Anterior cingulate cortex (tissue), 58 donors: ENCODE results near the gene CFDP1.
A peak's percentile ranks its signal among the peaks of the same experiment; 100 is the strongest.
"Not testable (repeated sequence)": the region's sequence is repeated elsewhere in the genome, so short reads cannot be mapped to it uniquely, and the experiment has no call there.

Source experiments
- DNase-seq, 58 donors: peaks; one replicate each; lab custom pipeline; 2025; lab: John Stamatoyannopoulos, UW

The CFDP1 gene

DNA sequence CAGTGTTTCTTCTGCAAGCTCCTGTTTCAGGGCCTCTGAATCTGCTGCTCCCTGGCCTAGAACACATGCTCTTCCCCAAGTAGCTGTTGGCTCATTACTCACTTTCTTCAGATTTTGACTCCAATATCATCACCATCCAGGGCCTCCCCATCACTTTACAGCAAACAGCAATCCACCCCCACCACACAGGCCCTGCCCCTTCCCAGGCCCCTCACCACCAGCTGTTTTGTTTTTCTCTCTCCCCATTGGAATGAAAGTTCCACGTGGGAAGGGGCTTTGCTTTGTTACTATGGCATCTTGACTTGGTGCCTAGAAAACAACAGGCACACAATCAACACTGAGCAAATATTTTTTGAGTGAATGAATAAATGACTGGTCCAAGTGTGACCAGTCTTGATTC is 27.1 kb upstream of the CFDP1 start:
- DNase-seq = peak in 2 of 58 donors; percentile 28 to 41

DNA sequence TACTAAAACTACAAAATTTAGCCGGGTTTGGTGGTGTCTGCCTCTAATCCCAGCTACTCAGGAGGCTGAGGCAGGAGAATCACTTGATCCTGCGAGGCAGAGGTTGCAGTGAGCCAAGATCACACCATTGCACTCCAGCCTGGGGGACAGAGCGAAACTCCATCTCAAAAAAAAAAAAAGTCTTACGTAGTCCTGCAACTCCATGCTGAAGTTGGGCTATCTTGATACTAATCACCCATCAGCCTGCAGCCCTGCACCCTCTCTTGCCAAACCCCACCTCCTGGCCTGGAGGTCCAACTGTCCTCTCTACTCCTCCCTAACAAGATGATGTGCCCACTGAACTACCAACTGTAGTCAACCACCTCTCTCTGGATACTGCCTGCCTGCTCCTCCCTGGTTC is 26.4 kb upstream of the CFDP1 start:
- DNase-seq = no peak

DNA sequence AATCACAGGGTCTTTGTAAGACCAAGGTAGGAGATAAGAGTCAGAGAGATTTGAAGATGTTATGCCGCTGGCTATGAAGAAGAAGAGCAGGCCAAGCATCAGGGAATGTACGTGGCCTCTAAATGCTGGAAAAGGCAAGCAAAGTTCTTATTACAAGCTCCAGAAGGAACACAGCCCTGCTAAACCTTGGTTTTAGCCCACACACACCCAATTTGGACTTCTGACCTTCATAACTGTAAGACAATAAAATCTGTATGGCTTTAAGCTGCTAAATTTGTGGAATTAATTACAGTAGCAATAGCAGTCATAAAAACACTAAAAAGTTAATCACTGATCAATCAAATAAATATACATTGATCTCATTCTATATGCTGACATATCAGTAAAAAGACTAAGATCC is 25.1 kb upstream of the CFDP1 start:
- no peak for DNase-seq

DNA sequence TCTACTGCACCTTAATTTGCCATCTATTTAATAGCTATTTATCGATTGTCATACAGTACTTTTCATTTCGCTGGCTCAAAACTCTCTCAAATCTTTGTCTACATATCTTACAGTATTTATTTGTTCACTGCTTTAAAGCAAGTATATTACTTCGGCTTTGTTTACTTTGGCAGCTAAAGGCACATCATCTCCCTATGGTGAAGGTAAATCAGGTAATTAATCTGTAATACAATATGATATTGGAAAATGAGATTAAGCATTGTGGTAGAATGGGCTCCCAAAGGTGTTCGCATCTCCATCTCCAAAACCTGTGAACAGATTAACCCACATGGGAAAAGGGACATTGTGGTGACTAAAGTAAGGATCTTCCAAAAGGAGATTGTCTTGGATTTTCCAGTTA is 24.7 kb upstream of the CFDP1 start:
- no peak for DNase-seq

DNA sequence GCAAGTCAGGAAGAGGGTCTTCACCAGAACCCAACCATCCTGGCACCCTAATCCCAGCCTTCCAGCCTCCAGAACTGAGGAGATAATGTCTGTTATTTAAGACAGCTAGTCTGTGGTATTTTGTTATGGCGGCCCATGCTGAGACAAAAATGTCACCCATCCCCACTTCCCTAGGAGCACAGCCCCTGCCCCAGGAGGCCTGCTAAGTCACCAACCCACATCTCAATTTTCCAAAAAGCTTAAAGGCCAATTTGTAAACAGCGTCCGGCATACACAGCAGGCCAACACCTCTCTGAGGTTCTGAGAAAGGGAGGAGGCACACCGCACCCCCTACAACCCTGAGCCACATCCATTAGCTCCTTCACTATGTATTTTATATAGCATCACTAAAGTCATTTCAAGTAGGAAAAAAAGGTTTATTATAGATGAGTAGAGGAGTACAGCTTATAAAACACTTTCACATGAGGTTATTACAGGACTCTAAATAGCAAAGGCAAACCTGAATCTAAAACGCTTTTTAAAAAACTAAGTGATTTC is 24.2 kb upstream of the CFDP1 start:
- DNase-seq = no peak

DNA sequence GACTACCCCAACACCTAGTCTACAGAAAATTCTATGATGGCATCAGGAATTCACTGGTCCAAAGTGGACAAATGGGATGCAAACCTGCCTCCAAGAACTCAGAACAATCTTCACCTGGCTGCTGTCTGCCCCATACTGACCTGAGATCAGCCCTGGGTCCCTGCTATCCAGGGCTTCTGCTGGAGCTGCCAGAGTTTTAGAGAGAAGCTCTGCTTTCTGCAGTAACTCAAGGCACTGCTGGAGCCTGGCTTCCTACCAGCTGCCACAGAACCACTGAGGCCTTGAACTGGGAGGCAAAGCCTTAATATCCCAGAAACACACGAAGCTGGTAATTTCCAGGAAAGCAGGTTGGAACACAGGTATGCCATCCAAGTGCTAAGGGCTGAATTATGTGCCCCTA is 23.7 kb upstream of the CFDP1 start:
- DNase-seq = no peak

DNA sequence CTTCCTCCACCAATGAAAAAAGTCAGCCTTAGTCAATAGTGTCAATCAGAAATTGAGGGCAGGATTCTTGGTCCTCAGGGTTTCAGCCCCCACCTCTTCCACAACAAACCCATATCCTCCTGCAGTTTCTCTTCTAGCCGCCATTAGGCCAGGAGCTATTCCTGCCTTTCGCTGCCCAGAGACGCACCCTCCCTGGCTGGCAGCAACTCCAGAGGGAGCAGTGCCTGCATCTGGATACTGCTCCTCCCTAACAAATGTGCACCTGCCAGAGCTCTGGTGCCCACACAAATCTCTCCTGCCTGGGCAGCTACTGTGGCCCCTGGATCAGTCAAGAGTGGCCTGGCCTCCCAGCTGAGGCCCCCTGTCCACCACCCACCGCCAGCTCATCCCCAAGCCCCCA is 23.2 kb upstream of the CFDP1 start:
- not testable (repeated sequence) for DNase-seq

DNA sequence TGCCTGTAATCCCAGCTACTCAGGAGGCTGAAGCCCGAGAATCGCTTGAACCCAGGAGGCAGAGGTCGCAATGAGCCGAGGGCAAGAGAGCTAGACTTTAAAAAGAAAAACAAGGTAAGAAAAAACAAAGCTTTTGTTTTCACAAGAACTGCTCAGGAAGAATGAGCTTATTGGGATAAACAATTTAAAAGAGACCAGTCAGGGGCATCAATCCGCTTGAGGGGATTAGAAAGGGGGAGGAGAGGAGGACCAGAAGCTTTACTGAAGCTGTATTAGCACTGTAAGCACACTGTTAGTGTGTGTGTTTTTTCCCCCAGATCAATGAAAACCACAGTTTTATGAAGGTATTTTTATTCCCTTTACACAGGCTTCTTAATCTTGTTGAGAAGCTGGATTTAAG is 22.4 kb upstream of the CFDP1 start:
- DNase-seq = no peak

DNA sequence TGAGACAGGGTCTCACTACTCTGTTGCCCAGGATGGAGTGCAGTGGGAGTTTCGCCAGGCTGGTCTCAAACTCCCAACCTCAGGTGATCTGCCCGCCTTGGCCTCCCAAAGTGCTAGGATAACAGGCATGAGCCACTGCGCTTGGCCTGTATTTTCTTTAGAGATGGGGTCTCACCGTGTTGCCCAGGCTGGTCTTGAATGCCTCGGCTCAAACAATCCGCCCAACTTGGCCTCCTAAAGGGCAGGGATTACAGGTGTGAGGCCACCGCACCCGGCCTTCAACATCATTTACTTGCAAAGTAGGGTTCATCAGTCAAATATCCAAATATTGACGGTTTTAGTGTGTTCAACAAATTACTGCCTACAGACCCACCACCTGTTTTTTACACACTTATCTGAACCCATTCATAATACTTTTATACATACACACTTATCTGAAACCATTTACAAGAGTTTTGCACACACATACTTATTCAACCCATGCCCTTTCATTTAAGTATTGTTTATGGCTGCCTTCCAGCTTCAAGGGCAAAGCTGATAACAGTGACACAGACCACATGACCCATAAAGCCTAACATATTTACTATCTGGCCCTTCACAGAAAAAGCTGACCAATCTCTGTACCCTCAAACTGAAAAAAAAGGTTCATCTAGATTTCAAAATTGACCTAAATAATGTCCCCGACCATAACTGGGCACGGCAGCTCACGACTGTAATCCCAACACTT is 19.3 kb upstream of the CFDP1 start:
- no peak for DNase-seq

DNA sequence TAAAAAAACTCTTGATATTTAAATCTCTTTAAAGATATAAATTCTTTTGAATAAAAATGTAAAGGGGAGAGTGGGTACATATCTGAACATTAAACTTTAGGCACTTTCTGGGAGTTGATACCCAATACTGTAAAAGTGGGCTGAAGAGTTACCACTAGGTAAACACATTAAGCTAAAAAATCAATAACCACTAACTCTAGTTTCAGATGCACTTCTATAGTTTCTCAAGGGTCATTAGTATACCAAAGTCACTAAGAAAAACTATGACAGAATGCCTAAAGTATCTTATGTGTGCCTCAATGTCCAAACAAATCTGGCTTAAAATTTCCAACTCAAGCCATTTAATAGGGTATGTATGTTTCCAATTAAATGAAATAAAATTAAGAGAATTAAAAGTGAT is 13.1 kb upstream of the CFDP1 start:
- DNase-seq = no peak

DNA sequence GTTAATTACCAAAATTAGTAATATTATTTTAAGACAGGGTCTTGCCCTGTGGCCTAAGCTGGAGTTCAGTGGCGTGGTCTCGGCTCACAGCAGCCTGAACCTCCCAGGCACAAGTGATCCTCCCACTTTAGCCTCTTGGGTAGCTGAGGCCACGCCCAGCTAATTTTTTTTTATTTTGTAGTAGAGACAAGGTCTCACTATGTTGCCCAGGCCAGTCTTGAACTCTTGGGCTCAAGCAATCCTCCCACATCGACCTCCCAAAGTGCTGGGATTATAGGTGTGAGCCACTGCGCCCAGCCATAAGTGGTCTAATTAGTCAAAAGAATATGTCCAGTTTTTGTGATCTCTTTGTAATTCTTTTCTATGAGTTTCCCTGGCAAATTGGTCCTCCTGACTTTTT is 12.0 kb upstream of the CFDP1 start:
- no peak for DNase-seq

DNA sequence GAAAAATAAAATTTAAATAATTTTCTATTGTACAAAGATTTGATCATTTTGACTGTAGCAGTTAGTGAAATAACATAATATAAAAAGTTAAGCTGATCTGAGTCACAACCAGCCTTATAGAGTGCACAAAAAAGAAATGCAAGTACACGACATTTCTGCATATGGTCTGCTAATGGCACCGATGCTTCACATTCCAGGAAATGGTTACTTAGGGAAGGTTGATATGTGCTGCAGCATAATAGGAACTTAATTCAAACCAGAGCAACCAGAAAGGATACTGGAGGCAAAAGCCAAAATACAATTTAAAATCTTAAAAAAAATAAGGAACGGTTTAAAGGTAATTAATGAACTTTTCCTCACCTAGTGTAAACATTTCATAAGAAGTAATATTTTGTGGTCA is 10.0 kb upstream of the CFDP1 start:
- DNase-seq = no peak

DNA sequence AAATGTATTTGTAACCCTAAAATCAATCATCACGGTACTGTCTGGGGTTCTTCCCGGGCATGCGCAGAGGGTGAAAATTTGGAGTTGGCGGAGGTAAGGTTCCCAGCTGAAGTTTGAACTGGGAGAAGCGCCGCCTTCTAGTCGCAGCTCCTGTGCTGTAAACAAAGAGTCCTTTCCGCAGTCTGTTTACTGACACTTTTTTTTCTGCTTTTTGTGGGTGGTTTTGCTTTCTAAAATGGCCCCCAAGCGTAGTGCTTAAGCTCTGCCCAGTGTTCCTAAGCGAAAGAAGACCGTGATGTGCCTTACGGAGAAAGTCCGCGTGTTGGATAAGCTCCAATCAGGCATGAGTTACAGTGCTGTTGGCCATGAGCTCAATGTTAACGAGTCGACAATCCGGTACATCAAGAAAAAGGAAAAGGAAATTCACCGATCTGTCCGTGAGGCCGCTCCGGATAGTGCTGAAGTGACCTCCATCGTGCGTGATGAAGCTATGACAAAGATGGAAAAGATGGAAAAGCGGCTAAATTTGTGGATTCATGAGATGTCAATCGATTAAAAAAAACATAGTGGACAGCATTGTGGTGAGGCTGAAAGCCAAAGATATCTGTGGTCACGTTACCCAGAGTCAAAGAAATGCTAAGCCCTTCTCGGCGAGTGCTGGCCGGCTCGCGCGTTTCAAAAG is 570 bp upstream of the CFDP1 start:
- DNase-seq = peak in 54 of 58 donors; percentile 15 to 93 (median 84)

DNA sequence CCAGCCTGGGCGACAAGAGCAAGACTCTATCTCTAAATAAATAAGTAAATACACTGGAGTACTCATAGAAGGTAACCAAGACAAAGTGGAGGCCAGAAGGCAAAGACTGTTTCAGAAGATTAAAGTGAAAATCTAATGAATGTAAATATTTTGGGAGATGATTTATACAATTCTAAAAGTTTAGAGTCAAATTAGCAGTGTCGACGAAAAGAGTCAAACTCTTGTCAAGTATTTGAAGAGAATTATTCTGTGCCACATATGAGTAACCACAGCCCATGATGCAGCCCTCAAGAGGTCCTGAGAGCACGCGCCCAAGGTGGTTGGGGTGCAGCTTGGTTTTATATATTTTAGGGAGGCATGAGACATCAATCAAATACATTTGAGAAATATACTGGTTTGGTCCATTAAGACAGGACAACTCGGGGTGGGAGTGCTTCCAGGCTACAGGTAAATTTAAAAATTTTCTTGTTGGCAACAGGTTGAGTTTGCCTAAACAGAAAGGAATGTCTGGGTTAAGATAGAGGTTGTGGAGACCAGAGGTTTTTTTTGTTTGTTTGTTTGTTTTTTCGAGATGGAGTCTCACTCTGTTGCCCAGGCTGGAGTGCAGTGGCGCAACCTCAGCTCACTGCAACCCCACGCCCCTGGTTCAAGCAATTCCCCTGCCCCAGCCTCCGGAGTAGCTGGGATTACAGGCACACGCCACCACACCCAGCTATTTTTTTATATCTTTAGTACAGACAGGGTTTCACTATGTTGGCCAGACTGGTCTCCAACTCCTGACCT is 3.5 kb downstream of the CFDP1 start:
- DNase-seq = no peak

DNA sequence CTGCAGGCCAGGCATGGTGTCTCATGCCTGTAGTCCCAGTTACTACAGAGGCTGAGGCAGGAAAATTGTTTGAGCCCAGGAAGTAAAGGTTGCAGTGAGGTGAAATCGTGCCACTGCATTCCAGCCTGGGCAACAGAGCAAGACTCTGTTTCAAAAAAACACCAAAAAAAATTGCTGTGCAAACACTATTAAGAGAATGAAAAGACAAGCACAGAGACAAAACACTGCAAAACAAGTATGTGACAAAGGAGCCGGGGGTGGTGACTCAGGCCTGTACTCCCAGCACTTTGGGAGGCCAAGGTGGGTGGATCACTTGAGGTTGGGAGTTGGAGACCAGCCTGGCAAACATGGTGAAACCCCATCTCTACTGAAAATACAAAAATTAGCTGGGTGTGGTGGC is 6.8 kb downstream of the CFDP1 start:
- not testable (repeated sequence) for DNase-seq

DNA sequence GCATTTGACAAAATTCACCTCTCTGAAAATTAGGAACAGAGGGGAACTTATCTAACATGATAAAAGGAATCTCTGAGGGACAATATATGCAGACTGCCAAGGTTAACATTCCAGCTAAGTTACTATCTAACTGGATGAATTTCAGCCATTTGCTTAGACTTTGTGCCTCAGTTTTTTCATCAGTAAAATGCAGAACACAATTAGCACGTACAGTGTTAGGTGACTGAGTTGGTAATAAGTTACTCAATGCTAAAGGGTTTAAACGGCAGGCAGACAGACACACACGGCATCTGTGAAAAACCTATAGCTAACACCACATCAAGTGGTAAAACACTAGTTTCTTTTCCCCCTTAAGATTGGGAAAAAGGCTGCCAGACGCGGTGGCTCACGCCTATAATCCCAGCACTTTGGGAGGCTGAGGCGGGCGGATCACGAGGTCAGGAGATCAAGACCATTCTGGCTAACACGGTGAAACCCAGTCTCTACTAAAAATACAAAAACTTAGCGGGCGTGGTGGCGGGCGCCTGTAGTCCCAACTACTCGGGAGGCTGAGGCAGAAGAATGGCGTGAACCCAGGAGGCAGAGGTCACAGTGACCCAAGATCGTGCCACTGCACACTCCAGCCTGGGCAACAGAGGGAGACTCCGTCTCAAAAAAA is 9.1 kb downstream of the CFDP1 start:
- not testable (repeated sequence) for DNase-seq

DNA sequence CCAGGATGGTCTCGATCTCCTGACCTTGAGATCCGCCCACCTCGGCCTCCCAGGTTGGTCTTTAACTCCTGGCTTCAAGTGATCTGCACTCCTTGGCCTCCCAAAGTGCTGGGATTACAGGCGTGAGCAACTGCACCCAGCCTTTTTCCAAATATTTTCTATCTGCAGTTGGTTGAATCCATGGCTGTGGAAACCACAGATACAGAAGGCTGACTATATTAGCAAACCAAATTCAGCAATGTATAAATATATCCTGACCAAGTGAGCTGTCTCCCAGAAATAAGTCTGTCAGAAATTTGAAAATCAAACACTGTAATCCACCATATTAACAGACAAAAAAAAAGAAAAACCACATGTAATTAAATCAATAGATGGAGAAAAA is 9.6 kb downstream of the CFDP1 start:
- no peak for DNase-seq

DNA sequence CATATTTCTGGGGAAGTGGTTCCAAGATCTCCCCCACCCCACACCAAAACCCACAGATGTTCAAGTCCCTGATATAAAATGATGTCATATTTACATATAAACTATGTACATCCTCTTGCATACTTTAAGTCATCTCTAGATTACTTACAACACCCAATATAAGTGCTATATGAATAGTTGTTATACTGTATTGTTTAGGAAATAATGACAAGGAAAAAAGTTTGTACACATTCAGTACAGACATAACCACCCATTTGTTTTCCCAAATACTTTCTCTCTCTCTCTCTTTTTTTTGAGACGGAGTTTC is 11.5 kb downstream of the CFDP1 start:
- no peak for DNase-seq

DNA sequence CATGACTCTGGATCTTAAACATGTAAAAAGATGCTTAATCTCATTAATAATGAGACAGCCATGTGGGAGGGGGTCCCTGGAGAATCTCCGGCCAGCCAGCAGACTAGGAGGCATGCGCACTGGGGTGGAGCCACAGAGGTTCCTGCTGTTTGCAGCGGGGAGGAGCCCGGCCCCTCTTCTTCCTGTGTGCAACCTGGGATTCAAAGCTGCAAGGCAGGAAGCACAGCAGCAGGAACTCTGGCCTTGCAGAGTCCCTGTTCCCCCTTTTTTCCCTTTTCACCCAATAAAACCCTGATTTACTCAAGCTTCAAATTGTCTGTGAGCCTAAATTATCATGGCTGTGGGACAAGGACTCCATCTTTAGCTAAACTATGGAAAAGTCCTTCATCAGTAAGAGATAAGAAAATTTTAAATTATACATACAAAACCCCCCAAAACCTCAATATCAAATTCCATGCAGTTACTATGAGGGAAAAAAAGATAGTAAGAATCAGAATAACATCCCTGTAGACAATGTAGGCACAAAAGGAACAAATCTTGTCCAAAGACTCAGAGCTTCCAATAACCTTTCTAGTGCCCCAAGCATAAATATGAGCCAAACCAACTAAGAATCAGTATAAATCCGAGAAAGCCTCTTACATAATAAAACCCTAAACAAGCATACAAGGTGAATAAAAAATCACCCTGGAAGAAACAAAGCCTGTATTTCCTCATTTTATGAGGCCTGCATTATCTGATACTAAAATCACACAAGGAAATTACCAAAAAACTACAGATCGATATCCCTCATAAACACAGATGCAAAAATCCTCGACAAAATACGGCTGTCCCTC is 12.1 kb downstream of the CFDP1 start:
- peak in 7 of 58 donors; percentile 4 to 22 (median 9) for DNase-seq
